Astrocyte (in vitro differentiated cells and primary cell): Measurements from ENCODE around the gene ODAPH. TPM values are rescaled to one million over a fixed set of nuclear protein-coding genes. Genes with fewer than 3 reads are reported as not detected.
"Not testable (repeated sequence)": the region's sequence is repeated elsewhere in the genome, so short reads cannot be mapped to it uniquely, and the experiment has no call there.

Experiments used
- DNase-seq: peaks from one replicate; pipeline ENCODE4 v3.0.0-alpha.2; 2010; ENCODE audit warnings: low read depth
- FAIRE-seq: peaks from 2 replicates; lab custom pipeline; 2011; peaks lifted over from hg19 to GRCh38; lab: Jason Lieb, UNC
- H2AFZ ChIP-seq: 2 replicates; pipeline ENCODE4 v1.6.0; 2012; ENCODE audit warnings: low read depth, low read length, inconsistent platforms
- H3K27ac ChIP-seq: 2 replicates; pipeline ENCODE4 v1.5.1; 2011; ENCODE audit warnings: low read depth, low read length, inconsistent platforms
- H3K27me3 ChIP-seq: 2 replicates; pipeline ENCODE4 v1.6.0; 2011; ENCODE audit warnings: low read length, inconsistent platforms; ENCODE audit not compliant: insufficient read depth
- H3K36me3 ChIP-seq: 2 replicates; pipeline ENCODE4 v1.5.1; 2011; ENCODE audit warnings: low read length, inconsistent platforms; ENCODE audit not compliant: insufficient read depth
- H3K4me1 ChIP-seq: 2 replicates; pipeline ENCODE4 v1.5.1; 2011; ENCODE audit warnings: low read length, inconsistent platforms; ENCODE audit not compliant: insufficient read depth
- H3K4me2 ChIP-seq: 2 replicates; pipeline ENCODE4 v1.6.0; 2012; ENCODE audit warnings: low read length, inconsistent platforms
- H3K4me3 ChIP-seq: 2 replicates; pipeline ENCODE4 v1.5.1; 2011; ENCODE audit warnings: low read depth, mild to moderate bottlenecking, low read length, inconsistent platforms; ENCODE audit not compliant: insufficient read depth
- H3K79me2 ChIP-seq: 2 replicates; pipeline ENCODE4 v1.6.0; 2012; ENCODE audit warnings: mild to moderate bottlenecking, low read length, inconsistent platforms; ENCODE audit not compliant: insufficient read depth
- H3K9ac ChIP-seq: 2 replicates; pipeline ENCODE4 v1.6.0; 2012; ENCODE audit warnings: mild to moderate bottlenecking, low read length, inconsistent platforms
- H3K9me3 ChIP-seq: 2 replicates; pipeline ENCODE4 v1.5.1; 2012; ENCODE audit warnings: low read depth, mild to moderate bottlenecking, low read length, inconsistent platforms; ENCODE audit not compliant: insufficient read depth
- H4K20me1 ChIP-seq: 2 replicates; pipeline ENCODE4 v1.6.0; 2012; ENCODE audit warnings: low read length, inconsistent platforms; ENCODE audit not compliant: insufficient read depth
- H3K27ac Mint-ChIP-seq: one replicate; pipeline ENCODE4 v1.8.0; 2021; ENCODE audit warnings: mild to moderate bottlenecking, mixed read lengths; ENCODE audit not compliant: unreplicated experiment
- H3K27me3 Mint-ChIP-seq: one replicate; pipeline ENCODE4 v1.8.0; 2021; ENCODE audit warnings: low read depth, mixed read lengths; ENCODE audit not compliant: unreplicated experiment
- H3K36me3 Mint-ChIP-seq: one replicate; pipeline ENCODE4 v1.8.0; 2021; ENCODE audit warnings: low read depth, mixed read lengths; ENCODE audit not compliant: unreplicated experiment
- H3K4me1 Mint-ChIP-seq: one replicate; pipeline ENCODE4 v1.8.0; 2021; ENCODE audit warnings: low read depth, mixed read lengths; ENCODE audit not compliant: unreplicated experiment
- H3K4me3 Mint-ChIP-seq: one replicate; pipeline ENCODE4 v1.8.0; 2021; ENCODE audit warnings: mild to moderate bottlenecking, moderate library complexity, mixed read lengths; ENCODE audit not compliant: unreplicated experiment
- H3K9me3 Mint-ChIP-seq: one replicate; pipeline ENCODE4 v1.8.0; 2021; ENCODE audit warnings: mild to moderate bottlenecking, mixed read lengths; ENCODE audit not compliant: unreplicated experiment
- CTCF ChIP-seq: IDR thresholded peaks from 2 replicates; pipeline ENCODE4 v1.5.1; 2011; ENCODE audit warnings: low read depth, mild to moderate bottlenecking, inconsistent platforms, low read length, moderate library complexity; ENCODE audit not compliant: insufficient read depth
- EZH2 ChIP-seq: IDR thresholded peaks from 2 replicates; pipeline ENCODE4 v1.6.1; 2012; ENCODE audit warnings: mild to moderate bottlenecking, low read length, inconsistent platforms; ENCODE audit not compliant: insufficient read depth
- total RNA-seq: library from RNA; stranded (reverse); gene quantifications from 2 replicates; pipeline ENCODE4 v1.2.1, GENCODE V29; 2021

The ODAPH gene
- total RNA-seq, 1 donor from 2014 or later = 55.3 TPM

GRCh38 chr4:75525910-75526309 is 30.0 kb upstream of the ODAPH start:
- Histone ChIP-seq H2AFZ (no peak overlapping the region), H3K4me2 (no peak overlapping the region), H3K27ac (no peak overlapping the region), H3K4me3 (no peak overlapping the region), H4K20me1 (no peaks in the 10 kb centered on the region), H3K9me3 (no peaks in the 10 kb centered on the region), H3K36me3 (peaks cover 21% of the 10 kb centered on the region), H3K27me3 (no peaks in the 10 kb centered on the region), H3K79me2 (peaks cover 4% of the 10 kb centered on the region), H3K9ac (no peak overlapping the region), H3K4me1 (no peaks in the 10 kb centered on the region)
- Mint-ChIP-seq H3K4me3 (no peak overlapping the region), H3K27me3 (no peaks in the 10 kb centered on the region), H3K27ac (no peak overlapping the region), H3K4me1 (no peaks in the 10 kb centered on the region), H3K36me3 (peaks cover 4% of the 10 kb centered on the region), H3K9me3 (no peaks in the 10 kb centered on the region)
- no peak for TF ChIP-seq CTCF
- no peak for TF ChIP-seq EZH2
- no peak for FAIRE-seq
- DNase-seq = no peak

- H3K27me3 ChIP-seq = no peaks in the 10 kb centered on the region
- Mint-ChIP-seq H3K4me1 (no peaks in the 10 kb centered on the region), H3K4me3 (no peak overlapping the region), H3K36me3 (peaks cover 20% of the 10 kb centered on the region), H3K27ac (no peak overlapping the region), H3K27me3 (no peaks in the 10 kb centered on the region), H3K9me3 (peaks cover 7% of the 10 kb centered on the region)
- FAIRE-seq = no peak
- no peak overlapping the region for H3K27ac ChIP-seq
- H2AFZ ChIP-seq = no peak overlapping the region
- peaks cover 17% of the 10 kb centered on the region for H3K36me3 ChIP-seq
- DNase-seq = no peak
- H3K79me2 ChIP-seq = peaks cover 4% of the 10 kb centered on the region
- no peak overlapping the region for H3K4me2 ChIP-seq
- H3K4me3 ChIP-seq = no peak overlapping the region
- no peaks in the 10 kb centered on the region for H3K9me3 ChIP-seq
- H4K20me1 ChIP-seq = no peaks in the 10 kb centered on the region
- no peak overlapping the region for H3K9ac ChIP-seq
- no peaks in the 10 kb centered on the region for H3K4me1 ChIP-seq
- TF ChIP-seq EZH2 (no peak), CTCF (no peak)
These were observed 28.4 kb upstream of the ODAPH start for GRCh38 chr4:75527482-75527881.

- no peak for FAIRE-seq
- Histone ChIP-seq H2AFZ (no peak overlapping the region), H3K4me3 (no peak overlapping the region), H3K9me3 (no peaks in the 10 kb centered on the region), H3K4me2 (no peak overlapping the region), H3K36me3 (peaks cover 9% of the 10 kb centered on the region), H3K27me3 (no peaks in the 10 kb centered on the region), H3K4me1 (no peaks in the 10 kb centered on the region), H3K79me2 (no peaks in the 10 kb centered on the region), H3K9ac (no peak overlapping the region), H4K20me1 (no peaks in the 10 kb centered on the region), H3K27ac (no peak overlapping the region)
- TF ChIP-seq EZH2 (no peak), CTCF (no peak)
- H3K4me1 Mint-ChIP-seq = no peaks in the 10 kb centered on the region
- H3K9me3 Mint-ChIP-seq = peaks cover 16% of the 10 kb centered on the region
- no peak overlapping the region for H3K4me3 Mint-ChIP-seq
- no peak overlapping the region for H3K27ac Mint-ChIP-seq
- DNase-seq = no peak
- H3K36me3 Mint-ChIP-seq = peaks cover 40% of the 10 kb centered on the region
- no peaks in the 10 kb centered on the region for H3K27me3 Mint-ChIP-seq
These were observed 25.1 kb upstream of the ODAPH start for GRCh38 chr4:75530556-75531322.

GRCh38 chr4:75531536-75532143 is 24.2 kb upstream of the ODAPH start:
- H3K27ac ChIP-seq, DNase-seq, H3K4me3 ChIP-seq, H3K79me2 ChIP-seq, H3K27me3 ChIP-seq, H4K20me1 ChIP-seq, H3K9me3 ChIP-seq, H3K36me3 ChIP-seq, H3K4me1 Mint-ChIP-seq, FAIRE-seq, H3K27me3 Mint-ChIP-seq, H3K4me2 ChIP-seq, H2AFZ ChIP-seq, H3K9ac ChIP-seq, H3K4me1 ChIP-seq, H3K27ac Mint-ChIP-seq, H3K4me3 Mint-ChIP-seq: not testable (repeated sequence)
- Mint-ChIP-seq H3K9me3 (peaks cover 16% of the 10 kb centered on the region), H3K36me3 (peaks cover 41% of the 10 kb centered on the region)
